ENCODE data around the gene ECI2. TPM values are rescaled to one million over a fixed set of nuclear protein-coding genes. Genes with fewer than 3 reads are reported as not detected.

ECI2 gene
- total and polyA plus RNA-seq, 2 of the 13 experiments (the other 11 are each of a cell fraction or from before 2014, with no cell fraction given) = 78.5 to 228 TPM

DNA sequence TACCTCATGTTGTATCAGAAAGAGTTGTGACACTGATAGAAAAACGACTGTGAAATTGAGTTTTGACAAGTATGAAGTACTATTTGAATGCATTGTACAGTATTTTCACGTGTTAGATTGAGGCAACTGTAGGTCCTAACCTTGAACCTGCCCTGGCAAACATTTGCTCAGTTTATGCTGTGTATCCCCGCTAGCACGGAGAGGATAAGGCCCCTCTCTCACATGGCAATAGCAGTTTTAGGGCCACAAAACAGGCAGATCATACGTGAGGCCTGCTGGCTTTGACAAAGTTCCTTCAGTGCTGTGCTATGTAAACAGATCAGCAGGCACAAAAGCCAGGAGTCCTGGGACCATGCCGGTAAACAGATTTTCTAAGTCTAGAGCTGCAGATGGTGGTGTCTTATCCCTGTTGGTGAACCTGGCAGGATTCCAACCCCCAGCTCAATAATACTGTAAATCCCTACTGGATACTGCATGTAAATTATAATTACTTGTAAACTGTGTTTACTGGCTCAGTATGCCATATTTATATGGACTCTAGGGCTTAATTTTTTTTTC is 32.6 kb downstream of the ECI2 start (continued):
- TF ChIP-seq ZGPAT (CRISPR knock-in tag; IDR thresholded peaks at IDR 0.05) (peak; percentile 98), ZEB1 (IDR thresholded peaks at IDR 0.05; ENCODE audit: insufficient replicate concordance, low read depth) (peak; percentile 50), ZSCAN20 (CRISPR knock-in tag; IDR thresholded peaks at IDR 0.05; ENCODE audit: borderline replicate concordance) (no peak), RBM39 (IDR thresholded peaks at IDR 0.05; ENCODE audit: low read depth, low read length, poor library complexity, severe bottlenecking) (no peak), ZNF766 (CRISPR knock-in tag; IDR thresholded peaks at IDR 0.05; ENCODE audit: borderline replicate concordance) (peak; percentile 30; the same call in 1 of the 2 replicates), RFXANK (CRISPR knock-in tag; IDR thresholded peaks at IDR 0.05) (no peak), PCBP2 (optimal IDR thresholded peaks at IDR 0.05; ENCODE audit: low read depth, low read length, poor library complexity, severe bottlenecking) (no peak), DBP (CRISPR knock-in tag; IDR thresholded peaks at IDR 0.05; ENCODE audit: not compliant biosample characterization) (no peak), ZBTB2 (CRISPR knock-in tag; IDR thresholded peaks at IDR 0.05; ENCODE audit: low read depth) (peak; percentile 65; the same call in 1 of the 2 replicates), NCOA2 (CRISPR knock-in tag; IDR thresholded peaks at IDR 0.05) (peak; percentile 96), ZNF674 (CRISPR knock-in tag; IDR thresholded peaks at IDR 0.05; ENCODE audit: low read depth) (no peak), SAFB2 (CRISPR knock-in tag; IDR thresholded peaks at IDR 0.05; ENCODE audit: borderline replicate concordance, low read depth) (no peak; the same call in 1 of the 2 replicates), DDIT3 (CRISPR knock-in tag; IDR thresholded peaks at IDR 0.05) (no peak), THAP11 (CRISPR knock-in tag; IDR thresholded peaks at IDR 0.05) (peak; percentile 82), MEIS2 (CRISPR knock-in tag; IDR thresholded peaks at IDR 0.05) (peak; percentile 80), MEIS1 (CRISPR knock-in tag; IDR thresholded peaks at IDR 0.05; ENCODE audit: borderline replicate concordance) (peak; percentile 94; the same call in 1 of the 2 replicates), FOSL2 (CRISPR knock-in tag; IDR thresholded peaks at IDR 0.05) (peak; percentile 85), ZNF577 (CRISPR knock-in tag; IDR thresholded peaks at IDR 0.05; ENCODE audit: borderline replicate concordance, low read depth) (no peak)
- TF ChIP-seq, protein P1, sequence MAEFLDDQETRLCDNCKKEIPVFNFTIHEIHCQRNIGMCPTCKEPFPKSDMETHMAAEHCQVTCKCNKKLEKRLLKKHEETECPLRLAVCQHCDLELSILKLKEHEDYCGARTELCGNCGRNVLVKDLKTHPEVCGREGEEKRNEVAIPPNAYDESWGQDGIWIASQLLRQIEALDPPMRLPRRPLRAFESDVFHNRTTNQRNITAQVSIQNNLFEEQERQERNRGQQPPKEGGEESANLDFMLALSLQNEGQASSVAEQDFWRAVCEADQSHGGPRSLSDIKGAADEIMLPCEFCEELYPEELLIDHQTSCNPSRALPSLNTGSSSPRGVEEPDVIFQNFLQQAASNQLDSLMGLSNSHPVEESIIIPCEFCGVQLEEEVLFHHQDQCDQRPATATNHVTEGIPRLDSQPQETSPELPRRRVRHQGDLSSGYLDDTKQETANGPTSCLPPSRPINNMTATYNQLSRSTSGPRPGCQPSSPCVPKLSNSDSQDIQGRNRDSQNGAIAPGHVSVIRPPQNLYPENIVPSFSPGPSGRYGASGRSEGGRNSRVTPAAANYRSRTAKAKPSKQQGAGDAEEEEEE (CRISPR knock-in tag; IDR thresholded peaks at IDR 0.05; ENCODE audit: borderline replicate concordance) = 0 out of 2 replicates have a peak, but pooled peaks have one; percentile 52

Measured in HepG2 (cell line).